HAP-1 (cell line): ENCODE measurements around the gene CHMP2A.

Source experiments
- DNase-seq, 2 experiments: peaks; one replicate each; pipeline ENCODE4 v3.0.0-alpha.2; 2016 to 2020; ENCODE audit warnings: low spot score in 2 of 2
- H3K27me3 ChIP-seq: fragments of 250-450 bp; sonication (Bioruptor Pico); 2 replicates; pipeline ENCODE4 v1.5.1; 2020; ENCODE audit warnings: low read depth, mild to moderate bottlenecking, moderate library complexity
- H3K36me3 ChIP-seq: fragments of 250-450 bp; sonication (Bioruptor Pico); replicated peaks from 2 replicates; pipeline ENCODE4 v1.5.1; 2020; ENCODE audit warnings: mild to moderate bottlenecking
- H3K4me1 ChIP-seq: fragments of 250-450 bp; sonication (Bioruptor Pico); 2 replicates; pipeline ENCODE4 v1.5.1; 2020; ENCODE audit warnings: mild to moderate bottlenecking
- H3K4me3 ChIP-seq: fragments of 250-450 bp; sonication (Bioruptor Pico); 2 replicates; pipeline ENCODE4 v1.5.1; 2020; ENCODE audit warnings: mild to moderate bottlenecking, moderate library complexity
- H3K9me3 ChIP-seq: fragments of 250-450 bp; sonication (Bioruptor Pico); 2 replicates; pipeline ENCODE4 v1.5.1; 2020; ENCODE audit warnings: mild to moderate bottlenecking, moderate library complexity
- in situ Hi-C: fragments of 300-500 bp; cut with MboI; formaldehyde crosslinking; loops from 3 replicates; pipeline ENCODE4 v1.14.3; 2020; ENCODE audit warnings: low sequenced_read_pairs, inconsistent platforms, mixed read lengths

The CHMP2A gene

DNA sequence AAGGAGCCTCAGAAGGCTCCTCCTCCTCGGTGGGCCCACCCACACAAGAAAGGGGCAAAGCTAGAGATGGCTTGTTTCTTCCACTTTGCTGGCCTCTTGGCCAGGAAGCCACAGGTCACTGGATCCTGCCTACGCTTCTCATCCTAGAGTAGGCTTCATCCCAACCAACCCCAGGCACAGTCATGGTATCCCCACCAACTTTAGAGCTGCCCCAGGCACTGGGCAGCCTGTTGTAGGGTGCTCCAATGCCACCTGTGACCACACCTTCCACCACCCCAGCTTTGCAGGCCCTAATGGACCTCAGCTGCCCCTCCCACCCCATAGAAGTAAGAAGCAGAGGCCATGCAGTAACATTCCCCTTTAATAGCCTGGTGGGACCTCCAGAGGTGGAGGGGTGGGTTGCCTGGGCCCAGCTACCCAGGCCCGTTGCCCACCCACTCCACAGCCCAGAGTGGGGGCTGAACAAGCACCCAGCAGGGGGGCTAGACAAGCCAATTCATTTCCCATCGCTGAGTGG, 522 bp upstream of the CHMP2A start:
- Histone ChIP-seq H3K9me3 (no peaks in the 10 kb centered on the region), H3K27me3 (no peaks in the 10 kb centered on the region), H3K4me1 (peaks cover 15% of the 10 kb centered on the region), H3K36me3 (peaks cover 46% of the 10 kb centered on the region), H3K4me3 (peak overlapping the region; percentile 60)
- in situ Hi-C loops, result no loop called here
- DNase-seq, result no peak

DNA sequence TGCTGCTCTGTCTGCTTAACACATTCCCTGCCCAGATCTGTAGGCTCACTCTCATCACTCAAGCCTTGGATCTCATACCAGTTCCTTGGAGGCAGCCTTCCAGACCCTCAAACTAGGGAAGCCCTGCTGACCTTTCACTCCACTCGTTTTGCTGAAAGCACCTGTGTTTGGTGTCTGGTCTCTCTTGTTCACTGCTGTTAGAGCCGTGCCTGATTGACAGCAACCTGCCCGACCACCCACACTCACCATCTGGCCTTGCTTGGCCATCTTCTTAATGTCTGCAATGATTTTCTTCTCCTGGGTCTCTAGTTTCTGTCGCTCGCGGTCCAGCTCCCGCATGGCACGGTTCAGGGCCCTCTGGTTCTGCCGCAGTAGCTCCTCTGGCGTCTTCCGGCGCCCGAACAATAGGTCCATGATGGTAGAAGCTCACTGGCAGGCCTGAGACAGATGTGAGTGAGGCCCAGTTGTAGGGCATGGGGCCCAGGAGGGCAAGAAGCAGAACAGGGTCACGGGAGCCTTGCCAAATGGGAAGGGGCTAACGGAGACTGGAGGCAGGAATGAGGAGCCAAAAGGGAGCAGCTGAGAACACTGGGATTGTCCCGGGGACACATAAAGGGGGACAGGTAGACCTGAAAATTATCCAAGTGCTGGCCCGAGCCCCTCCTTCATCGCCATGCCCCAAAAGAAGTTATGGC, 959 bp downstream of the CHMP2A start:
- Histone ChIP-seq H3K36me3 (peaks cover 61% of the 10 kb centered on the region), H3K4me1 (peaks cover 10% of the 10 kb centered on the region; the same call in 1 of the 2 replicates), H3K27me3 (no peaks in the 10 kb centered on the region), H3K9me3 (no peaks in the 10 kb centered on the region), H3K4me3 (peak overlapping the region; percentile 60)
- in situ Hi-C loops, result no loop called here
- peak in 1 of 2 experiments; percentile 49 for DNase-seq

DNA sequence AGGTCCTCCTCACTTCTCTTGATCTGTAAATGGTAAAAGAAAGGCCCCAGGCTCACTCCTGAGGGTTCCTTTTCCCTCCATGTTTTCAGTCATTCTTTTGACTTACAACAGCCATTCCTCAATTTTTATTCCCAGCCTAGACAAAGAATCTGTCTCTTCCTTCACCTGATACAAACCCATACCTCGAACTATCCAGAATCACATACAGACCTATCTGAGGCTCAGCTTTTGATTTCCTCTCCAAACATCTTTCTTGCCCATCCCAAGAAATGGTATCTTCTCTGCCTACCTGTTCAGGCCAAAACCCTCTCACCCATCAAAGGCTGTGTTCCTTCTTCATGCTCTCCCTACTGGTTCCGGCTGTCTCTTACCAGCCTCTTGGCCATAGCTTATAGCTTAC, 2.2 kb downstream of the CHMP2A start:
- H3K9me3 ChIP-seq, result no peaks in the 10 kb centered on the region
- H3K4me3 ChIP-seq, result no peak overlapping the region
- no peaks in the 10 kb centered on the region for H3K27me3 ChIP-seq
- H3K36me3 ChIP-seq, result peaks cover 70% of the 10 kb centered on the region
- H3K4me1 ChIP-seq, result peaks cover 10% of the 10 kb centered on the region; the same call in 1 of the 2 replicates
- no peak for DNase-seq
- in situ Hi-C loops, result no loop called here

DNA sequence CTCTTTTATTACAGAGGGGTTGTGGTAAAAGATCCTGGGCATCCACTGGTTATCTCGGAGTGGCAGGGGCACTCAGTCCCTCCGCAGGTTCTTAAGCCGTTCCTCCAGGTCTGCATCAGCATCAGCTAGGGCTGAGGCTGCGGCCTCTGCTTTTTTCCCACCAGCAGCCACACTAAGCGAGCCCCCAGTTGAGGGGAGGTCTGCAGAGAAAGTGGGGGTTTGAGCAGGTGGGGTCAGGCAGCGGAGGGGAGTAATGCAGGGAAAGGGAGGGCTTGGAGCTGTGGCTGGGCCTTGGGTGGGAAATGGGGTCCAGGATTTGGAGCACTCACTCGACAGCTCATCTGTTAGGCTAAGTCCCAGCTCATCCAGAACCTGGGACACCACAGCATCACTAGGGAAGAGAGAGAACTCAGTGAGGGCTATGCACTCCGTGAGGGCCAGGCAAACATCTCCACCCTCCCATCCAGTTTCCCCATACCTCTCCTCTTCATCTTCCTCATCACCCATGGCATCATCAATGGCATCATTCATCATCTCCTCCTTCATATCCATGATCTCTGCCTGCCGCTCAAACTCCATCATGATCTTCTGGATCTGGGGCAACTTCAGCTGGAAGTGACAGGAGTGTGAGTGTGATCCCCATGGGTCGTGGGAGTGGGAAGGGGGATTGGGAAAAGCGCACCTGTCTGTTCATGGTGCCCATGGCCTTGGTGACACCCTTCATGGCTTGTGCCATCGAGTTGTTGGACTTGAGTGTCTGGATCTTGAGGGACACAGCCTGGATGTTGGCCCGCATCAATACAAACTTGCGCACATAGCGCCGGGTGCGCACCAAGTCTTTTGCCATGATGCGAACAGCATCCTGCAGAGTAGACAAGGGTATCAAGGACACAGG, 3.1 kb downstream of the CHMP2A start:
- peak in 1 of 2 experiments; percentile 9 for DNase-seq
- Histone ChIP-seq H3K4me3 (no peak overlapping the region), H3K4me1 (peaks cover 10% of the 10 kb centered on the region; the same call in 1 of the 2 replicates), H3K9me3 (no peaks in the 10 kb centered on the region), H3K36me3 (peaks cover 73% of the 10 kb centered on the region), H3K27me3 (no peaks in the 10 kb centered on the region)
- in situ Hi-C loops, result no loop called here

DNA sequence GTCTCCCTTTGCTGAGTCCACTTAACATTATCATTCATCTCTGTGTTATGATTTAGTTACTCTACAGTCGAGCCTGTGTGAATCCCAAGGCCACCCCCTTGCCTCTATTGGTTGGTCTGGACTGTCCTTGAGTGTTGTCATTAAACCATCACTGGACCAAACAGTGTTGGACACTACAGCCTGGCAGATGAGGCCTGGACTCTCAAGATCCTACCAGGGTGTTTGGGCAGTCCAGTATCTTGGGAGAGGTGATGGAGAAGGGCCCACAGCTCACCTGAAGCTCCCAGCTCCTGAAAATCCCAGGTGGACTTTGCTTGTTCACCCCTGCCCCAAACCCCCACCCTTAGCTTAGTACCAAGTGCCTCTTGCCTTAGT, 3.8 kb downstream of the CHMP2A start:
- Histone ChIP-seq H3K36me3 (peaks cover 73% of the 10 kb centered on the region), H3K9me3 (no peaks in the 10 kb centered on the region), H3K4me3 (no peak overlapping the region), H3K27me3 (no peaks in the 10 kb centered on the region), H3K4me1 (peaks cover 15% of the 10 kb centered on the region)
- in situ Hi-C loops, result no loop called here
- no peak for DNase-seq

DNA sequence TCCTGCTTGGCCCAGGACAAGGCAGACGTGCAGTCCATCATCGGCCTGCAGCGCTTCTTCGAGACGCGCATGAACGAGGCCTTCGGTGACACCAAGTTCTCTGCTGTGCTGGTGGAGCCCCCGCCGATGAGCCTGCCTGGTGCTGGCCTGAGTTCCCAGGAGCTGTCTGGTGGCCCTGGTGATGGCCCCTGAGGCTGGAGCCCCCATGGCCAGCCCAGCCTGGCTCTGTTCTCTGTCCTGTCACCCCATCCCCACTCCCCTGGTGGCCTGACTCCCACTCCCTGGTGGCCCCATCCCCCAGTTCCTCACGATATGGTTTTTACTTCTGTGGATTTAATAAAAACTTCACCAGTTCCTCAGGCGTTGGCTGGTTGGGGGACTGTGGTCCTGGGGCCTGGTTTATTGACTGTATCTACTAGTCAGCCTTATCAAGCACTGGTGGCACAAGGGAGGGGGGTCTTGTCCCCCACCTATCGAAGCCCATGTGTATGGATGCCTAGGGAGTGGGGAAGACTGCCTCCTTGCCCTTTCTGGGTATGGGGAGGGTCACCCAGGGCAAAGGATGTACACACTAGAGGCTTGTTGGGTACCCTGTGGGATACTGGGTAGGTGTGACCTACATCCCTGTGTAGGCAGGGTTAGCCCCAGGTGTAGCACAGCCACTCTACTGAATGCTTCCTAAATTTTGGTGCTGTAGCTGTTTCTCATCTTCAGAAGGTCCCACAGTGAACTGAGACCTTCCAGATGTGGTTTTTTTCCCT, 4.4 kb downstream of the CHMP2A start:
- Histone ChIP-seq H3K4me1 (peaks cover 17% of the 10 kb centered on the region), H3K27me3 (no peaks in the 10 kb centered on the region), H3K9me3 (no peaks in the 10 kb centered on the region), H3K36me3 (peaks cover 75% of the 10 kb centered on the region), H3K4me3 (no peak overlapping the region)
- no peak for DNase-seq
- in situ Hi-C loops, result no loop called here

DNA sequence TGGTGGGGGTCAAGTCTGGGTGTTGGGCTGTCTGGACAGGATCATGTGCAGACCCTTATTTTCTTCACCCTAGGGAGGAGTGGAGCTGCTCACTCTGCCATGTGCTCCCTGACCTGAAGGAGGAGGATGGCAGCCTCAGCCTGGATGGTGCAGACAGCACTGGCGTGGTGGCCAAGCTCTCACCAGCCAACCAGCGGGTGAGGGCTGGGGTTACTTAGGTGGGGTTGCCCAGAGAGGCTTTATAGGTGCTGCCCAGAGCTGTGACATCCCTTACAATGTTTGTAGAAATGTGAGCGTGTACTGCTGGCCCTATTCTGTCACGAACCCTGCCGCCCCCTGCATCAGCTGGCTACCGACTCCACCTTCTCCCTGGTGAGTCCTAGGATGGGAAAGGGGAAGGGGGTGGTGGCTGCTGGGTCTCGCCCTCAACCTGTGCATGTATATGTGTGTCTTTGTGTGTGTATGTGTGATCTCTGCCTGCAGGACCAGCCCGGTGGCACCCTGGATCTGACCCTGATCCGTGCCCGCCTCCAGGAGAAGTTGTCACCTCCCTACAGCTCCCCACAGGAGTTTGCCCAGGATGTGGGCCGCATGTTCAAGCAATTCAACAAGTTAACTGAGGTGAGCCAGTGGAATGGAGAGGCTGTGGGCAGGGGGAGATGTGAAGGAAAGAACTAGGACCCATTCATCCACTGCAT, 5.1 kb downstream of the CHMP2A start:
- Histone ChIP-seq H3K9me3 (no peaks in the 10 kb centered on the region), H3K4me1 (peaks cover 13% of the 10 kb centered on the region), H3K4me3 (no peak overlapping the region), H3K27me3 (no peaks in the 10 kb centered on the region), H3K36me3 (peaks cover 77% of the 10 kb centered on the region)
- no peak for DNase-seq
- in situ Hi-C loops, result no loop called here

DNA sequence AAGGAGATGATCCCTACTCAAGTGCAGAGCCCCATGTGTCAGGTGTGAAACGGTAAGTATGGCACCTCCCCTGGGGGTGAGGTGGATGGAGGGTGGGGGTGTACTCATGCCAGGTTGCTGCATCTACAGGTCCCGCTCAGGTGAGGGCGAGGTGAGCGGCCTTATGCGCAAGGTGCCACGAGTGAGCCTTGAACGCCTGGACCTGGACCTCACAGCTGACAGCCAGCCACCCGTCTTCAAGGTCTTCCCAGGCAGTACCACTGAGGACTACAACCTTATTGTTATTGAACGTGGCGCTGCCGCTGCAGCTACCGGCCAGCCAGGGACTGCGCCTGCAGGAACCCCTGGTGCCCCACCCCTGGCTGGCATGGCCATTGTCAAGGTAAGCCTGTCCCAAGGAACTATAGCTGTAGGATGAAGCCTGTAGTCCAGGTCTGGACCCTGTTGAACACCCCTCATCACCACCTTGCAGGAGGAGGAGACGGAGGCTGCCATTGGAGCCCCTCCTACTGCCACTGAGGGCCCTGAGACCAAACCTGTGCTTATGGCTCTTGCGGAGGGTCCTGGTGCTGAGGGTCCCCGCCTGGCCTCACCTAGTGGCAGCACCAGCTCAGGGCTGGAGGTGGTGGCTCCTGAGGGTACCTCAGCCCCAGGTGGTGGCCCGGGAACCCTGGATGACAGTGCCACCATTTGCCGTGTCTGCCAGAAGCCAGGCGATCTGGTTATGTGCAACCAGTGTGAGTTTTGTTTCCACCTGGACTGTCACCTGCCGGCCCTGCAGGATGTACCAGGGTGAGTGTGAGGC, 5.8 kb downstream of the CHMP2A start:
- H3K4me3 ChIP-seq, result no peak overlapping the region
- peaks cover 77% of the 10 kb centered on the region for H3K36me3 ChIP-seq
- in situ Hi-C loops, result no loop called here
- peaks cover 13% of the 10 kb centered on the region for H3K4me1 ChIP-seq
- no peak for DNase-seq
- no peaks in the 10 kb centered on the region for H3K9me3 ChIP-seq
- H3K27me3 ChIP-seq, result no peaks in the 10 kb centered on the region

DNA sequence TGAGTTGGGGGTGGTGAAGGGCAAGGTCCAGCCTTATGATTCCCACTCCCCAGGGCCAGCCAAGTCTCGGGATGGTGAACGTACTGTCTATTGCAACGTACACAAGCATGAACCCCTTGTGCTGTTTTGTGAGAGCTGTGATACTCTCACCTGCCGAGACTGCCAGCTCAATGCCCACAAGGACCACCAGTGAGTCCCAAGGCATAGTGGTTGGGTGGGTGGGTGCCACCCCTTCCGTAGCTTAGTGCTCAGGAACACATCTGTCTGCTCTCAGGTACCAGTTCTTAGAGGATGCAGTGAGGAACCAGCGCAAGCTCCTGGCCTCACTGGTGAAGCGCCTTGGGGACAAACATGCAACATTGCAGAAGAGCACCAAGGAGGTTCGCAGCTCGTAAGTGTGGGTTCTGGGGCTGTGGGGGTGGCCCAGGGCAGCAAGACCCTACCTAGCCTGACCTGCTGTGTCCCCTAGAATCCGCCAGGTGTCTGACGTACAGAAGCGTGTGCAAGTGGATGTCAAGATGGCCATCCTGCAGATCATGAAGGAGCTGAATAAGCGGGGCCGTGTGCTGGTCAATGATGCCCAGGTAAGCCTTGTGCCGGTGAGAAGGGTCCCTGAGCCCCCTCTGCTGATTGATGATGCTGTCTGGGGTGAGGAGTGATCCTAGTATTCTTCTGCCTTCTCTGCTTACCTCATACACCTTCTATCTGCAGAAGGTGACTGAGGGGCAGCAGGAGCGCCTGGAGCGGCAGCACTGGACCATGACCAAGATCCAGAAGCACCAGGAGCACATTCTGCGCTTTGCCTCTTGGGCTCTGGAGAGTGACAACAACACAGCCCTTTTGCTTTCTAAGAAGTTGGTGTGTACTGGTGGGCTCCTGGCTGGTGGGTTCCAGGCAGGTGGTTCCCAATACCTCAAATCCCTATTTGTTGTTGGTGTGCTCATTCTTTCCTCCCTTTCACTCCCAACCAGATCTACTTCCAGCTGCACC, 7.3 kb downstream of the CHMP2A start:
- Histone ChIP-seq H3K36me3 (peaks cover 73% of the 10 kb centered on the region), H3K27me3 (no peaks in the 10 kb centered on the region), H3K4me3 (no peak overlapping the region), H3K9me3 (no peaks in the 10 kb centered on the region), H3K4me1 (peaks cover 12% of the 10 kb centered on the region)
- DNase-seq, result no peak
- in situ Hi-C loops, result no loop called here

DNA sequence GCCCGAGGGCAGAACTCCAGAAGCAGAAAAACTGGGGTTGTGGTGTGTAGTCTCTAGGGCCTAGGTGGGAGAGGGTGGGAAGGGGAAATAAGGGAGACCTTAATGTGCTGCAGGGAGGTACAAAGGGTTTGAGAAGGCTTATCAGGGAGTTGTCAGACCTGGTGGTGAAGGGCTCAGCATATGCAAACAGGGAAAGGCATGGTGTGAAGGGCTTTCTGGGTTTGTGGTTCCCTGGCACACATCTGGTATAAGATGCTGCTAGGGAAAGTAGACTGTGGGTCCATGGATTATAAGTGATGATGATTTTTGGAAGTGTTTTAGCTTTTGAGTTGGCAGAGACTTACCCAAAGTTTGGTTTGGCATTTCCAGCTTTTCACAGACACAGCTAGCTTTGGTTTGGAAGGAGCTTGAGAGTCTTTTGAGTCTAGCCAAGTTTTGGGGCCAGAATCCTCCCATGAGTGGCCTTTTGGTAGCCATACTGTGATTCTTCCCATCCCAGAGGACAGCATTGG, 8.8 kb downstream of the CHMP2A start:
- H3K36me3 ChIP-seq, result peaks cover 59% of the 10 kb centered on the region
- H3K27me3 ChIP-seq, result no peaks in the 10 kb centered on the region
- DNase-seq, result peak in 1 of 2 experiments; percentile 8
- peaks cover 12% of the 10 kb centered on the region for H3K4me1 ChIP-seq
- in situ Hi-C loops, result no loop called here
- peak overlapping the region; percentile 67 for H3K4me3 ChIP-seq
- H3K9me3 ChIP-seq, result no peaks in the 10 kb centered on the region

DNA sequence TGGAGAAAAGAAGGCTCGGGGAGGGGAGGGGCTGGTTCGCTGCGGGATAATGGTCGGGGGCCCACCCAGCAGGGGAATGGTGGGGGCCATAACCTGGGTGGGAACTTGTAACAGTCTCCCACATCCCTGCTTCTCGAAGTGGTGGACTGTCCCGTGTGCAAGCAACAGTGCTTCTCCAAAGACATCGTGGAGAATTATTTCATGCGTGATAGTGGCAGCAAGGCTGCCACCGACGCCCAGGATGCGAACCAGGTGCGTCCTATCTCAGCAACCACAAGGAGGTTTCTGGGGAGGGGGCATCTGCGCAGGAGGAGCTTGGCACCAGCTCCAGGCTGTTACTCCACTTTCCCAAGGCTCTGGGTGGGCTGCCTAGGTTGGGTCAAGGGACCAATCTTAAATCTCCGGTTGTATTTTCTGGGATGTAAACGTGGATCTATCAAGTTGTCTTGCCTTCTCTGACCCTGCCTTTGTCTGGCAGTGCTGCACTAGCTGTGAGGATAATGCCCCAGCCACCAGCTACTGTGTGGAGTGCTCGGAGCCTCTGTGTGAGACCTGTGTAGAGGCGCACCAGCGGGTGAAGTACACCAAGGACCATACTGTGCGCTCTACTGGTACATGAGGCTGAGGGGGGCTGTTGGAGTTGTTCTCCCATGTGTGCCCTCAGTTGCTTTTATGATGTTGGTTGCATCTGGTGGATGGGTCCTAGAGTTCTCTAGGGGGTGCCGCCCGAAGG, 9.5 kb downstream of the CHMP2A start:
- in situ Hi-C loops, result no loop called here
- Histone ChIP-seq H3K9me3 (no peaks in the 10 kb centered on the region), H3K4me1 (peaks cover 12% of the 10 kb centered on the region), H3K27me3 (no peaks in the 10 kb centered on the region), H3K4me3 (peak overlapping the region; percentile 67), H3K36me3 (peaks cover 52% of the 10 kb centered on the region)
- DNase-seq, result peak in 1 of 2 experiments; percentile 30
